OCI-LY3 (cell line): ENCODE measurements around the gene CYYR1.

Source experiments
- CTCF ChIP-seq: fragments of 200-600, 300-600 bp; sonication (generic); IDR thresholded peaks from 2 replicates; pipeline ENCODE4 v1.5.1; 2014; ENCODE audit warnings: antibody characterized with exemption, low read length, low read depth
- EZH2phosphoT487 ChIP-seq: fragments of 200-600 bp; shearing (Covaris generic); IDR thresholded peaks from 2 replicates; pipeline ENCODE4 v1.6.1; 2018; ENCODE audit warnings: antibody characterized with exemption, mixed run types, low read depth

- TF ChIP-seq CTCF (no peak), EZH2phosphoT487 (no peak)
Measured at GRCh38 chr21:26513212-26513611, 59.9 kb downstream of the CYYR1 start.
